22Rv1 (cell line): Measurements from ENCODE around the gene PRDM16.

ENCODE experiments used
- H3K27ac ChIP-seq: fragments of 450-650 bp; 2 replicates; pipeline ENCODE4 v1.5.1; 2017
- CTCF ChIP-seq: fragments of 450-650 bp; IDR thresholded peaks from 2 replicates; pipeline ENCODE4 v1.5.1; 2017; ENCODE audit warnings: mild to moderate bottlenecking
- ZFX ChIP-seq: fragments of 450-650 bp; IDR thresholded peaks from 2 replicates; pipeline ENCODE4 v1.6.1; 2017; ENCODE audit warnings: antibody characterized with exemption, borderline replicate concordance

PRDM16 gene

GRCh38 chr1:3066250-3066711, 2.7 kb upstream of the PRDM16 start:
- no peak for TF ChIP-seq CTCF
- TF ChIP-seq ZFX, result no peak
- H3K27ac ChIP-seq, result no peak overlapping the region

- no peak overlapping the region for H3K27ac ChIP-seq
- TF ChIP-seq ZFX, result no peak
- TF ChIP-seq CTCF, result no peak
Measured at GRCh38 chr1:3066826-3067225, 2.2 kb upstream of the PRDM16 start.

- no peak for TF ChIP-seq CTCF
- no peak for TF ChIP-seq ZFX
- H3K27ac ChIP-seq, result no peak overlapping the region
Measured at GRCh38 chr1:3067301-3067670, 1.7 kb upstream of the PRDM16 start.

GRCh38 chr1:3067671-3068563, 1.1 kb upstream of the PRDM16 start:
- H3K27ac ChIP-seq, result no peak overlapping the region
- TF ChIP-seq ZFX (no peak), CTCF (no peak)

- H3K27ac ChIP-seq, result no peak overlapping the region
- TF ChIP-seq ZFX, result no peak
- 0 out of 2 replicates have a peak, but pooled peaks have one; percentile 10 for TF ChIP-seq CTCF
Measured at GRCh38 chr1:3069491-3070308, 697 bp downstream of the PRDM16 start.

GRCh38 chr1:3070309-3070643, 1.3 kb downstream of the PRDM16 start:
- no peak overlapping the region for H3K27ac ChIP-seq
- TF ChIP-seq ZFX, result no peak
- TF ChIP-seq CTCF, result no peak
